HUES48 (cell line): Measurements from ENCODE around the gene E2F6.

ENCODE experiments used
- H3K27ac ChIP-seq: one replicate; pipeline ENCODE4 v1.7.0; 2013; ENCODE audit warnings: low read depth, low read length, inconsistent platforms
- H3K27me3 ChIP-seq: 2 replicates; pipeline ENCODE4 v1.6.1; 2013; ENCODE audit warnings: mild to moderate bottlenecking, low read length; ENCODE audit not compliant: control insufficient read depth, insufficient read depth
- H3K36me3 ChIP-seq: 2 replicates; pipeline ENCODE4 v1.6.1; 2013; ENCODE audit warnings: low read length; ENCODE audit not compliant: control insufficient read depth, insufficient read depth
- H3K4me1 ChIP-seq: 2 replicates; pipeline ENCODE4 v1.6.1; 2013; ENCODE audit warnings: mild to moderate bottlenecking, low read length; ENCODE audit not compliant: control insufficient read depth, insufficient read depth
- H3K4me3 ChIP-seq: 2 replicates; pipeline ENCODE4 v1.5.1; 2013; ENCODE audit warnings: mild to moderate bottlenecking, low read depth, low read length
- H3K9ac ChIP-seq: 2 replicates; pipeline ENCODE4 v1.6.1; 2013; ENCODE audit warnings: mild to moderate bottlenecking, low read depth, low read length, moderate library complexity
- H3K9me3 ChIP-seq: 2 replicates; pipeline ENCODE4 v1.6.1; 2013; ENCODE audit warnings: low read length; ENCODE audit not compliant: control insufficient read depth, insufficient read depth

Gene E2F6

DNA sequence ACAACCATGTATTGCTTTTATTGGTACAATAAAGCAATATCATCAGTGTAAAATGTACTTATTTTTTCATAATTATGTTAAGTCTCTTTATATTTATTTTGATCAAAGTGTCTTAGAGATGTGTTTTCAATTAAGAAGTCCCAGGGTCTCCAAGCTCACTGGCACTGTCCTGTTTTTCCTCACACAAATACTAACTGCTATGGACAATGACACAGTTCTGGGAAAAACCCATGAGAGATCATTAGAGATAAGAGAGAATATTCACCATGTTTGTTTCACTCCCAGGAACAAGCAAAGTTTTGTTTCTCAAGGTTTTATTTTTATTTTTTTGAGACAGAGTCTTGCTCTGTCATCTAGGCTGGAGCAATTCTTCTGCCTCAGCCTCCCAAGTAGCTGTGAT, 38.7 kb downstream of the E2F6 start:
- no peaks in the 10 kb centered on the region for H3K9me3 ChIP-seq
- no peak overlapping the region for H3K27ac ChIP-seq
- H3K4me1 ChIP-seq: no peaks in the 10 kb centered on the region
- H3K36me3 ChIP-seq: no peaks in the 10 kb centered on the region
- no peaks in the 10 kb centered on the region for H3K27me3 ChIP-seq
- H3K4me3 ChIP-seq: no peak overlapping the region
- no peak overlapping the region for H3K9ac ChIP-seq

DNA sequence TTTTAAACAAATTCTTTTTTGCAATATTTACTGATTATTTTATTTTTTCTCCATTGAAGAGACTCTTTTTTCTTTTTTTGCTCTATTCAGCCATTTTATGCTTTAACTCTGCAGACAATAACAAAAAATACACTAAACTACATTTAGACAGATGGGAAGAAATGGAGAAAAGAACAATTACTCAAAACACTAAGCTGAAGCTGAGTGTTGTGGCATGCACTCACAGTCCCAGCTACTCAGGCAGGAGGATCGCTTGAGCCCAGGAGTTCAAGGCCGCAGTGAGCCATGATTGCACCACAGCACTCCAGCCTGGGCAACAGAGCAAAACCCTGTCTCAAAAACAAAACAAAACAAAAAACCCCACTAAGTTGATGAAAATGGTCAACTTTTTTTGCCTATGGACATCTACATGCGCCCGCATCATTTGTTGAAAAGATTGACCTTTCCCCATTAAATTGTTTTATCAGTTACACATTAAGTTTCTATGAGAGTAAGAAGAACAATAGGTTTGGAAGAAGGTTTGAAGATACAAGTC, 43.0 kb downstream of the E2F6 start:
- H3K36me3 ChIP-seq: no peaks in the 10 kb centered on the region
- no peak overlapping the region for H3K4me3 ChIP-seq
- no peak overlapping the region for H3K27ac ChIP-seq
- H3K9ac ChIP-seq: no peak overlapping the region
- H3K27me3 ChIP-seq: no peaks in the 10 kb centered on the region
- H3K4me1 ChIP-seq: no peaks in the 10 kb centered on the region
- H3K9me3 ChIP-seq: peaks cover 5% of the 10 kb centered on the region; the same call in 1 of the 2 replicates

DNA sequence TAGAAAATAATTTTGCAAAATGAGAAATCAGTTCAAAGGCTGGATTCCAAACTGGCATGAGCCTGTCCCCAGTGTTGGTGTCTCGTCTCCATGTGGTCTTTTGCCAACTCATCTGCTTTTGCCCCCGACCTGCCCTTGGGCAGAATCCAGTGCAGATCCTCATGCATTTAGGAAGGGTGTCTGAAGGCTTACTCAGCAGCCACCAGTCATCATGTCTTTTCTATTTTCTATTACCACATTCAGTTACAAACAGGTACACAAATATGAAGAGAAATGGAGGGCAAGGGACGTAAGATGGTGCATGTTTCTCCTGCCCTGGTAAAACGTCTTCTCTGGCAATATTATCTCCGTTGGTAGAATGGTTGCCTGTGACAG, 43.5 kb downstream of the E2F6 start:
- Histone ChIP-seq H3K4me3 (no peak overlapping the region), H3K27ac (no peak overlapping the region), H3K9ac (no peak overlapping the region), H3K4me1 (no peaks in the 10 kb centered on the region), H3K27me3 (no peaks in the 10 kb centered on the region), H3K9me3 (peaks cover 7% of the 10 kb centered on the region; the same call in 1 of the 2 replicates), H3K36me3 (no peaks in the 10 kb centered on the region)

DNA sequence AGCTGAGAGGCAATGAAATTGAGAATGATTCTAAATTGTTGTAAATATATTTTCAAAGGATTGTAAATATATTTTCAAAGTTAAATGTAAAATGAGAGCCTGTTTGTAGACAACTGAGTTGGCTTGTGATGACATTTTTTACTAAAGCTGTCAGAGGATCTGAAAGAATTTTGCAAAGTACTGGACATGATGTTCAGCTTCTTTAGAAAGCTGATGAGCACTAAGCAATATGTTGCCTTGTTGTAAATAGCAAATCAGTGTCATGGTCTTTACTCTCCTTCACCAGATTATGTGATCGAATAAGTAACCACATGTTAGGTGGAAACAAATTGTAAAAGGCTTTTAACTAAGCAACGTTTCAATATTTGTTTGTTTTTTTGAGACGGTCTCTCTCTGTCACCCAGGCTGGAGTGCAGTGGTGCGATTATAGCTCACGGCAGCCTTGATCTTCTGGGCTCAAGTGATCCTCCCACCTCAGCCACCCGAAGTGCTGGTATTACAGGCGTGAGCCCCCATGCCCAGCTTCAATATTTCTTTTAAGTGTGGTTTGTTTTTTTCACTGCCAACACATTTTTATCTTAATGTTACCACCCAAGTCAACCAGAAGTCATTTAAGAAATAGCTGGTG, 44.0 kb downstream of the E2F6 start:
- no peaks in the 10 kb centered on the region for H3K27me3 ChIP-seq
- no peak overlapping the region for H3K9ac ChIP-seq
- no peak overlapping the region for H3K4me3 ChIP-seq
- no peaks in the 10 kb centered on the region for H3K4me1 ChIP-seq
- no peaks in the 10 kb centered on the region for H3K36me3 ChIP-seq
- peaks cover 12% of the 10 kb centered on the region for H3K9me3 ChIP-seq
- H3K27ac ChIP-seq: no peak overlapping the region

DNA sequence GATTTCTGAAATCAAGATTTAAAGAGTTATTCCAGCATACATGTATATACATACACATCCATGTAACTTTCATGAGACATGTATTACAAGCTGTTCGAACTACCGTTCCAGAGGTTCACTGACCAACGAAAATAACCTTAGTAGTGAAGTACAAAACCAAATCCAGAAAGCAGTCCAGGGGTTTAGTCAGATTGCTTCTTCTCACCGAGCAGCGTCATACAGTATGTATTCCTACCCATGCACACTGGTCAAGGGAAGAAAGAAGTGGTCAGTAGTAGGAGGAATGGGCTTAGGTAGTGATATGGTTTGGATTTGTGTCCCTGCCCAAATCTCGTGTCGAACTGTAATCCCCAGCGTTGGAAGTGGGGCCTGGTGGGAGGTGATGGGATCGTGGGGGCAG, 45.3 kb downstream of the E2F6 start:
- no peaks in the 10 kb centered on the region for H3K4me1 ChIP-seq
- no peak overlapping the region for H3K9ac ChIP-seq
- H3K4me3 ChIP-seq: no peak overlapping the region
- H3K9me3 ChIP-seq: peaks cover 15% of the 10 kb centered on the region
- no peaks in the 10 kb centered on the region for H3K27me3 ChIP-seq
- H3K36me3 ChIP-seq: no peaks in the 10 kb centered on the region
- H3K27ac ChIP-seq: no peak overlapping the region

DNA sequence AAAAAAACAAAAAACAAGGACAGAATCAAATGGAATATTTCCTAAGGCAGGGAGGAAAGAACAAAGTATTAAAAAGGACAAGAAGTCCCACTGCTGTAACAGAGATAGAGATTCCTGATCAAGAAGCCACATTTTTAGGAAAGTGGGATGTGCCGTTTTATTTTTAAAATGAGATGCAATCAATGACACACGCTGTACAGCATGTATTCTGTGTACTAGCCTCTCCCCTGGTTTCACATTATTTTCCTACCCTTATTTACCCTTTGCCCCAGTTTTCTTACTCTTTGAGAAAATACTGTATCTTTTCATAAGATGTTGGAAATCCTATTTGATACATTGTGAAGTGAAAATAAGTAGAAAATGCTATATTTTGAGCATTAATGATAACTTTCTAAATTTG, 45.8 kb downstream of the E2F6 start:
- Histone ChIP-seq H3K36me3 (no peaks in the 10 kb centered on the region), H3K9ac (no peak overlapping the region), H3K4me1 (no peaks in the 10 kb centered on the region)

DNA sequence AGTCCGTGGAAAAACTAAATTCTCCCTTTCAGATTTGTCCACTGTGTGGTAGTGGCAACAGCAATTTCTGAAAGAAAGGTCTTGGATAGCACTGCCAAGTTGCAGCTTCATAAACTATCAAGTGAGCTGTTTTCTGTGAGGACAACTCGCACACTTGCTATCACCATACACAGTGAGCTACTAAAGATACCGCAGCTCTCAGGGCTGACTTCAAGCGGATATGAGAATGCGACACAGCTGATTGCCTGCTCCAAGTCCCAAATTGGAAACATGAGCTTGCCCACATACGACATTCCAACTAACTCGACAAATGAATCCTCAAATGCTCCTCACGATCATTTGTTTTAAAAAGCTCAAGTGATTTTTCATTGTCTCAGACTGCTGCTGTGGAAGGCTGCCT, 46.2 kb downstream of the E2F6 start:
- Histone ChIP-seq H3K4me3 (no peak overlapping the region), H3K9ac (no peak overlapping the region), H3K9me3 (peaks cover 15% of the 10 kb centered on the region), H3K36me3 (no peaks in the 10 kb centered on the region), H3K27me3 (no peaks in the 10 kb centered on the region), H3K4me1 (no peaks in the 10 kb centered on the region), H3K27ac (no peak overlapping the region)

More for the DNA sequence above, 45.8 kb downstream of the E2F6 start:
- Histone ChIP-seq H3K4me3 (no peak overlapping the region), H3K27ac (no peak overlapping the region), H3K9me3 (peaks cover 15% of the 10 kb centered on the region), H3K27me3 (no peaks in the 10 kb centered on the region)

DNA sequence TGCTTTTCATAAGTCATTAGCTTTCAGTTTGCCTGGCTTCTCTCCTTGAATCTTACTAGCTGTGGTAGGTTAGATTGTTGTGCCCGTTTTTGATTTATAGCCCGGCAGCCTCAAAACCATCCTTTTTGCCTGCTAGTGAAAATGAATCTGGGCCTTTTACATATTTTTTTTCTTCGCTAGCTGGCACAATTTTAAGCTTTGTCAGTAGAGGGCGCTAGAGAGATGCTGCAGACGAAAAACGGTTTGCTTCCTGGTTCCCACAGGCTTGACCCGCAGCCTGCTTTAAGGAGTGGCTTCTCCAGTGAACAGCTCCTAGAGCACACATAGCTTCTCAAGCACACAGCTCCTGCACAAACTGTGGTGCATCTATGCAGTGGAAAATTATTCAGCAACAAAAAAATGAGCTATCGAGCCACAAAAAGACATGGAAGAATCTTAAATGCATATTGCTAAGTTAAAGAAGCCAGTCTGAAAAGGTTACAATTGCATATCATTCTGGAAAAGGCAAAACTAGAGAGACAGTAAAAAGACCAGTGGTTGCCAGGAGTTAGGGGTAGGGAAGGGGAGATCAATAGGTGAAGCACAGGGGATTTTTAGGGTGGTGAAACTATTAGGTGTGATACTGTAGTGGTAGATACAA, 47.9 kb downstream of the E2F6 start:
- Histone ChIP-seq H3K9ac (no peak overlapping the region), H3K4me1 (no peaks in the 10 kb centered on the region), H3K27me3 (no peaks in the 10 kb centered on the region), H3K4me3 (no peak overlapping the region), H3K27ac (no peak overlapping the region), H3K36me3 (no peaks in the 10 kb centered on the region), H3K9me3 (peaks cover 15% of the 10 kb centered on the region)

DNA sequence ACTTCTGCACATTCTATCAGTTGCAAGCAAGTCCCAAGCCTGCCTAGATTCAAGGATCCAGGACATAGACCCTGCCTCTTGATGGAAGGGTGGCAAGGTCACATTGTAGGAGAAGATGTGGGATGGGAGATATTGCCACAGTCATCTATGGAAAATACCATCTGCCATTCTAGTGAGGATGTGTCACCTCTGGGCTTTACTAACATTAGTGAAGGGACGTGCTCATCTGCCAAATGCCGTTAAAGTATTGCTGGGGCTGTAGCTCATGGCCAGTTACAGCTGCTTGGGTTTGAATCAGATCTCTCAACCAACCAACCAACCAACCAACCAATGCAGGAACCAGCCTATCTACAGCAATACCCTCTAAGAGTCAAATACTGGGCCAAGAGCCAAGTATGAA, 49.0 kb downstream of the E2F6 start:
- Histone ChIP-seq H3K9ac (no peak overlapping the region), H3K4me3 (no peak overlapping the region), H3K9me3 (peaks cover 15% of the 10 kb centered on the region), H3K4me1 (no peaks in the 10 kb centered on the region), H3K27ac (no peak overlapping the region), H3K36me3 (no peaks in the 10 kb centered on the region), H3K27me3 (no peaks in the 10 kb centered on the region)

DNA sequence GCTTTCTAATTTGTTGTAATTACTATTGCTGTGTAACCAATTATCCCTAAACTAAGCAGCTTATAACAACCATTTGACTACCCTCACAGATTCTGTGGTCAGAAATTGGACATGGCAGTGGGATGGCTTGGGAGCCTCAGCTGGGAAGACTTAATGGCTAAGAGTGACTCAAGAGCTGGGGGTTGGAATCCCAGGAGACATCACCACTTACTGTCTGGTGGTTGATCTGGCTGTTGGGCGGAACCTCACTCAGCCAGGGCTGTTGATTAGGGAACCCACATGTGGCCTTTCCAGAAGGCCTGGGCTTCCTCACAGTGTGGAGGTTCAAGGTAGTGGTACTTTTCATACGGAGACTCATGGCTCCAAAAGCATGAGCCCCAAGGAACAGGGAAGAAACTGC, 49.8 kb downstream of the E2F6 start:
- Histone ChIP-seq H3K36me3 (no peaks in the 10 kb centered on the region), H3K9me3 (peaks cover 15% of the 10 kb centered on the region), H3K27me3 (no peaks in the 10 kb centered on the region), H3K4me3 (no peak overlapping the region), H3K27ac (no peak overlapping the region), H3K9ac (no peak overlapping the region), H3K4me1 (no peaks in the 10 kb centered on the region)

DNA sequence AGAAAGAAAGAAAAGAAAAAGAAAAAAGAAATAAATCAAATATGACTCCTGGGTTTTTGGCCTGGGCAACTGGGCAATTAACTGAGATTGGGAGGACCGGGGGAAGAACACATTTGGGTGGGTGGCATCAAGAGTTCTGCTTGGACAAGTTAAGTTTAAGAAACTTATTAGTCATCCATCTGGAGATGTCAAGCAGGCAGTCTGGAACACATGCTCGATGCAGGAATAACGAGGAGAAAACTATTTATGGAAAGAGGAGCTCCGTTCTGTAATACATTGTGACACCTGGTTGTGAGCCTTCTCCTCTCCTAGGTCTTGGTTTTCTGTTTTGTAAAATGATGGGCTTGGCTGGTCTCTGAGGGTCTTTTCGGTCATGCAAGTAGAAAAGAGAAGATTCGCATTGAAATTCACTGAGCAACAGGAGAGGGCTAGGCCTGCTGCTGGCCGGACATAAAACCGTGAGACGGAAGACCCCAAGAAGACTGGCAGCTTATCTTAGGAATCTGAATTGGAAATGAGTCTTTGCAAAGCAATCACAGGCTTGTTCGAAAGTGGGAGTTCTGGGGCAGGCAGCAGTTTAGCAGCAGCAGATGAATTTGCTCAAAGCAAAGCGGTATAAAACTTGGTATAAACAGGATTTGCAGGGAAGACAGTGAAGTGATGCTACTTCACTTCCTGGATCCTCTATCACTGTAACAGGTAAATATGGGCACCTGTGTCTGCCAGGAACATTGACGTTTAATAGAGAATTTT, 51.4 kb downstream of the E2F6 start:
- no peak overlapping the region for H3K9ac ChIP-seq

More for the DNA sequence above, 51.4 kb downstream of the E2F6 start:
- no peaks in the 10 kb centered on the region for H3K4me1 ChIP-seq
- H3K9me3 ChIP-seq: peaks cover 15% of the 10 kb centered on the region
- H3K27me3 ChIP-seq: no peaks in the 10 kb centered on the region
- H3K4me3 ChIP-seq: no peak overlapping the region
- no peak overlapping the region for H3K27ac ChIP-seq
- no peaks in the 10 kb centered on the region for H3K36me3 ChIP-seq
